Keratinocyte (primary cell): ENCODE measurements around the gene TMEM100. TPM values are rescaled to one million over a fixed set of nuclear protein-coding genes. Genes with fewer than 3 reads are reported as not detected.

Experiments
- DNase-seq: peaks from one replicate; pipeline ENCODE4 v3.0.0-alpha.2; 2011; ENCODE audit warnings: low read depth, missing footprints, low spot score
- FAIRE-seq: peaks from 2 replicates; lab custom pipeline; 2011; peaks lifted over from hg19 to GRCh38; lab: Jason Lieb, UNC
- H2AFZ ChIP-seq: 2 replicates; pipeline ENCODE4 v1.6.0; 2012; ENCODE audit warnings: low read length, control low read depth, inconsistent platforms; ENCODE audit not compliant: control insufficient read depth
- H3K27ac ChIP-seq: 2 replicates; pipeline ENCODE4 v1.5.1; 2011; ENCODE audit warnings: low read length; ENCODE audit not compliant: control insufficient read depth, insufficient read depth
- H3K27me3 ChIP-seq: 3 replicates; pipeline ENCODE4 v1.6.0; 2011; ENCODE audit warnings: low read length; ENCODE audit not compliant: control insufficient read depth, insufficient read depth; ENCODE audit errors: extremely low read depth
- H3K36me3 ChIP-seq, 2 experiments: 2 replicates in 1 of 2; 3 replicates in 1 of 2; pipeline ENCODE4 v1.5.1; 2011; ENCODE audit warnings: low read length in 2 of 2, mild to moderate bottlenecking in 1 of 2; ENCODE audit not compliant: control insufficient read depth in 2 of 2, insufficient read depth in 2 of 2; ENCODE audit errors: extremely low read depth in 1 of 2
- H3K4me1 ChIP-seq: 3 replicates; pipeline ENCODE4 v1.5.1; 2011; ENCODE audit warnings: low read length; ENCODE audit not compliant: control insufficient read depth, insufficient read depth; ENCODE audit errors: extremely low read depth
- H3K4me2 ChIP-seq: 3 replicates; pipeline ENCODE4 v1.6.0; 2011; ENCODE audit warnings: low read depth, low read length; ENCODE audit not compliant: control insufficient read depth, insufficient read depth; ENCODE audit errors: extremely low read depth
- H3K4me3 ChIP-seq, 3 experiments: fragments of 200-600 bp in 1 of 3; sonication (generic) in 1 of 3; 2 replicates in 2 of 3; 3 replicates in 1 of 3; pipeline ENCODE4 v1.5.1; 2011 to 2016; ENCODE audit warnings: low read length in 3 of 3, mild to moderate bottlenecking in 3 of 3, control low read depth in 2 of 3, inconsistent platforms in 1 of 3, low read depth in 1 of 3, mixed read lengths in 1 of 3, mixed run types in 1 of 3, moderate library complexity in 1 of 3; ENCODE audit not compliant: control insufficient read depth in 2 of 3, insufficient read depth in 2 of 3; ENCODE audit errors: extremely low read depth in 1 of 3
- H3K79me2 ChIP-seq: 2 replicates; pipeline ENCODE4 v1.6.0; 2012; ENCODE audit warnings: low read length; ENCODE audit not compliant: control insufficient read depth, insufficient read depth
- H3K9ac ChIP-seq: 3 replicates; pipeline ENCODE4 v1.6.0; 2011; ENCODE audit warnings: low read length; ENCODE audit not compliant: control insufficient read depth, insufficient read depth; ENCODE audit errors: extremely low read depth
- H3K9me1 ChIP-seq: 3 replicates; pipeline ENCODE4 v1.6.0; 2011; ENCODE audit warnings: low read length; ENCODE audit not compliant: control insufficient read depth, insufficient read depth; ENCODE audit errors: extremely low read depth
- H3K9me3 ChIP-seq: 2 replicates; pipeline ENCODE4 v1.5.1; 2012; ENCODE audit warnings: low read depth, low read length; ENCODE audit not compliant: control insufficient read depth
- H4K20me1 ChIP-seq: 3 replicates; pipeline ENCODE4 v1.6.0; 2011; ENCODE audit warnings: low read length; ENCODE audit not compliant: control insufficient read depth, insufficient read depth; ENCODE audit errors: extremely low read depth
- EZH2 ChIP-seq: IDR thresholded peaks from one replicate; pipeline ENCODE4 v1.6.1; 2012; ENCODE audit warnings: inconsistent platforms, mild to moderate bottlenecking, low read length, moderate library complexity
- dilution Hi-C: fragments of 300-500 bp; cut with MboI; formaldehyde crosslinking; loops from one replicate; pipeline ENCODE4 v1.7.0; 2020; ENCODE audit warnings: low sequenced_read_pairs; ENCODE audit not compliant: extremely low pct_ligation_motif_present
- polyA plus RNA-seq, 5 experiments: library from polyadenylated mRNA; depleted of rRNA in 3 of 5; stranded (reverse) in 3 of 5; stranded (forward) in 1 of 5; unstranded in 1 of 5; fragments of >200 nt; gene quantifications; 1 replicate in 1 of 5; 2 replicates in 3 of 5; 3 replicates in 1 of 5; pipeline versions ENCODE4 v1.2.1 to v1.2.3, GENCODE V29; 2011 to 2012; ENCODE audit warnings: missing spikeins in 2 of 5, low read depth in 1 of 5, low replicate concordance in 1 of 5
- TF ChIP-seq, protein P1 (sequence below), 3 experiments: IDR thresholded peaks in 1 of 3; conservative IDR thresholded peaks in 1 of 3; optimal IDR thresholded peaks in 1 of 3; 2 replicates in 2 of 3; 3 replicates in 1 of 3; pipeline versions ENCODE3 to v1.5.1; 2011; ENCODE audit warnings: low read length in 3 of 3, mild to moderate bottlenecking in 3 of 3, moderate library complexity in 2 of 3, control low read depth in 1 of 3, inconsistent platforms in 1 of 3; ENCODE audit not compliant: insufficient read depth in 2 of 3; ENCODE audit errors: extremely low read depth in 1 of 3

The TMEM100 gene
- polyA plus RNA-seq, 1 donor (not counting 4 experiments of a cell fraction or from before 2014, with no cell fraction given), result 0.18 TPM

- no peaks in the 10 kb centered on the region for H3K9me1 ChIP-seq
- no peak overlapping the region for H3K9ac ChIP-seq
- H3K36me3 ChIP-seq, result no peaks in the 10 kb centered on the region
- DNase-seq, result no peak
- dilution Hi-C loops, result no loop called here
- H3K4me3 ChIP-seq, result no peak overlapping the region
- H4K20me1 ChIP-seq, result no peaks in the 10 kb centered on the region
- no peaks in the 10 kb centered on the region for H3K4me1 ChIP-seq
- TF ChIP-seq, protein P1, sequence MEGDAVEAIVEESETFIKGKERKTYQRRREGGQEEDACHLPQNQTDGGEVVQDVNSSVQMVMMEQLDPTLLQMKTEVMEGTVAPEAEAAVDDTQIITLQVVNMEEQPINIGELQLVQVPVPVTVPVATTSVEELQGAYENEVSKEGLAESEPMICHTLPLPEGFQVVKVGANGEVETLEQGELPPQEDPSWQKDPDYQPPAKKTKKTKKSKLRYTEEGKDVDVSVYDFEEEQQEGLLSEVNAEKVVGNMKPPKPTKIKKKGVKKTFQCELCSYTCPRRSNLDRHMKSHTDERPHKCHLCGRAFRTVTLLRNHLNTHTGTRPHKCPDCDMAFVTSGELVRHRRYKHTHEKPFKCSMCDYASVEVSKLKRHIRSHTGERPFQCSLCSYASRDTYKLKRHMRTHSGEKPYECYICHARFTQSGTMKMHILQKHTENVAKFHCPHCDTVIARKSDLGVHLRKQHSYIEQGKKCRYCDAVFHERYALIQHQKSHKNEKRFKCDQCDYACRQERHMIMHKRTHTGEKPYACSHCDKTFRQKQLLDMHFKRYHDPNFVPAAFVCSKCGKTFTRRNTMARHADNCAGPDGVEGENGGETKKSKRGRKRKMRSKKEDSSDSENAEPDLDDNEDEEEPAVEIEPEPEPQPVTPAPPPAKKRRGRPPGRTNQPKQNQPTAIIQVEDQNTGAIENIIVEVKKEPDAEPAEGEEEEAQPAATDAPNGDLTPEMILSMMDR (optimal IDR thresholded peaks at IDR 0.05 in 1 of 3, IDR thresholded peaks at IDR 0.05 in 1 of 3, conservative IDR thresholded peaks at IDR 0.05 in 1 of 3; ENCODE audit: extremely low read depth in 1 of 3, insufficient read depth in 2 of 3, low read length in 3 of 3), result no peak
- TF ChIP-seq EZH2, result no peak
- no peaks in the 10 kb centered on the region for H3K27me3 ChIP-seq
- no peaks in the 10 kb centered on the region for H3K9me3 ChIP-seq
- H2AFZ ChIP-seq, result no peak overlapping the region
- no peak overlapping the region for H3K27ac ChIP-seq
- H3K4me2 ChIP-seq, result no peak overlapping the region
- H3K79me2 ChIP-seq, result no peaks in the 10 kb centered on the region
- FAIRE-seq, result no peak
Observed at GRCh38 chr17:55702150-55702549, 20.5 kb downstream of the TMEM100 start.

- DNase-seq, result no peak
- FAIRE-seq, result no peak
- no peaks in the 10 kb centered on the region for H3K9me1 ChIP-seq
- H3K27ac ChIP-seq, result no peak overlapping the region
- dilution Hi-C loops, result no loop called here
- H3K9ac ChIP-seq, result no peak overlapping the region
- TF ChIP-seq EZH2, result no peak
- TF ChIP-seq, protein P1 (optimal IDR thresholded peaks at IDR 0.05 in 1 of 3, IDR thresholded peaks at IDR 0.05 in 1 of 3, conservative IDR thresholded peaks at IDR 0.05 in 1 of 3; ENCODE audit: extremely low read depth in 1 of 3, insufficient read depth in 2 of 3, low read length in 3 of 3), result no peak
- no peaks in the 10 kb centered on the region for H3K9me3 ChIP-seq
- no peaks in the 10 kb centered on the region for H3K27me3 ChIP-seq
- H3K79me2 ChIP-seq, result no peaks in the 10 kb centered on the region
- H3K36me3 ChIP-seq, result no peaks in the 10 kb centered on the region
- H2AFZ ChIP-seq, result no peak overlapping the region
- no peaks in the 10 kb centered on the region for H4K20me1 ChIP-seq
- no peak overlapping the region for H3K4me3 ChIP-seq
- H3K4me1 ChIP-seq, result no peaks in the 10 kb centered on the region
- H3K4me2 ChIP-seq, result no peak overlapping the region
Observed at GRCh38 chr17:55699181-55699860, 23.3 kb downstream of the TMEM100 start.
